Loucy (cell line): Measurements from ENCODE around the gene DND1.

Experiments used
- EZH2phosphoT487 ChIP-seq: fragments of 200-600 bp; IDR thresholded peaks from 2 replicates; pipeline ENCODE4 v1.6.1; 2018; ENCODE audit warnings: antibody characterized with exemption, mild to moderate bottlenecking, moderate library complexity, borderline replicate concordance
- TF ChIP-seq, protein P1 (sequence below): fragments of 200-600 bp; sonication (generic); conservative IDR thresholded peaks from 2 replicates; pipeline ENCODE4 v1.5.1; 2014; ENCODE audit warnings: mild to moderate bottlenecking, antibody characterized with exemption, low read length

DNA sequence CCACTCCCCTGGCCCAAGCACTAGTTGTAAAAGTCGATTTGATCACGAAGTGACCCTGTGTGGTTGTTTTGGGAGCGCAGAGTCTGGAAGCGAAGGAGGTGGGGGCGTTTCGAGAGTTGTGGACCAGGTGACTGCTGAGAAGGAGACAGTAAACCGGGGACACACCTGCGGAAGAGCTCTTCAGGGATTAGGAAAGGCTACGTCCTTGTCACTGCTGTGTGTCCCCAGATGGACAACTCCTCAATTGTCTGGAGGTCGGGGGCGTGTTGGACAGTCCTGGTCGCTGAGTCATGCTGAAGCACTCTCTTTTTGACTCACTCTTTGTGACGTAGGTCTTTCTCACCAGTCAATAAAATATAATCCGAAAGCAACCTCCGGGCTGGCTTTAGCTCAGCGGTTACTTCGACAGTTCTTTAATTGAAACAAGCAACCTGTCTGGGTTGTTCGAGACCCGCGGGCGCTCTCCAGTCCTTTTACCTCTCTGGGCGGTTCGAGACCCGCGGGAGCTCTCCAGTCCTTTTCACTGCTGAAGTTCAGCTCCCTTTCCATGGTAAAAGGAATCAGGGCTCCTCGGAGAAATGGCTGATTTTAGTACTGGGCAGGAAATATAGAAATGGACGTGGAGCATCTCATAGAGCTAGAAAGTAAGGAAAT lies 37.6 kb upstream of the DND1 start:
- TF ChIP-seq, protein P1, sequence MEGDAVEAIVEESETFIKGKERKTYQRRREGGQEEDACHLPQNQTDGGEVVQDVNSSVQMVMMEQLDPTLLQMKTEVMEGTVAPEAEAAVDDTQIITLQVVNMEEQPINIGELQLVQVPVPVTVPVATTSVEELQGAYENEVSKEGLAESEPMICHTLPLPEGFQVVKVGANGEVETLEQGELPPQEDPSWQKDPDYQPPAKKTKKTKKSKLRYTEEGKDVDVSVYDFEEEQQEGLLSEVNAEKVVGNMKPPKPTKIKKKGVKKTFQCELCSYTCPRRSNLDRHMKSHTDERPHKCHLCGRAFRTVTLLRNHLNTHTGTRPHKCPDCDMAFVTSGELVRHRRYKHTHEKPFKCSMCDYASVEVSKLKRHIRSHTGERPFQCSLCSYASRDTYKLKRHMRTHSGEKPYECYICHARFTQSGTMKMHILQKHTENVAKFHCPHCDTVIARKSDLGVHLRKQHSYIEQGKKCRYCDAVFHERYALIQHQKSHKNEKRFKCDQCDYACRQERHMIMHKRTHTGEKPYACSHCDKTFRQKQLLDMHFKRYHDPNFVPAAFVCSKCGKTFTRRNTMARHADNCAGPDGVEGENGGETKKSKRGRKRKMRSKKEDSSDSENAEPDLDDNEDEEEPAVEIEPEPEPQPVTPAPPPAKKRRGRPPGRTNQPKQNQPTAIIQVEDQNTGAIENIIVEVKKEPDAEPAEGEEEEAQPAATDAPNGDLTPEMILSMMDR: no peak
- no peak for TF ChIP-seq EZH2phosphoT487
